Tibial nerve (tissue), 3 donors: Measurements from ENCODE around the gene KIRREL3.

Source experiments
- CTCF ChIP-seq, 5 experiments: fragments of 200-600 bp in 3 of 5; fragments of 450-650 bp in 2 of 5; sonication (generic) in 3 of 5; IDR thresholded peaks; one replicate each; pipeline ENCODE4 v1.5.1; 2016 to 2019; ENCODE audit warnings: antibody characterized with exemption in 5 of 5, mild to moderate bottlenecking in 3 of 5, moderate library complexity in 2 of 5
- POLR2A ChIP-seq, 2 donors: fragments of 450-650 bp; IDR thresholded peaks; one replicate each; pipeline ENCODE4 v1.6.1; 2017; ENCODE audit warnings: antibody characterized with exemption in 2 of 2, mild to moderate bottlenecking in 2 of 2, moderate library complexity in 2 of 2

GRCh38 chr11:126417091-126417862 lies 583.3 kb downstream of the KIRREL3 start:
- TF ChIP-seq CTCF (IDR thresholded peaks at IDR 0.05) (no peak), POLR2A (IDR thresholded peaks at IDR 0.05) (no peak)
